VCaP (cell line): ENCODE data around the gene MEX3D.
"Not testable (repeated sequence)": the region's sequence is repeated elsewhere in the genome, so short reads cannot be mapped to it uniquely, and the experiment has no call there.

Experiments
- H3K27ac ChIP-seq: fragments of 450-650 bp; 2 replicates; pipeline ENCODE4 v1.5.1; 2017
- CTCF ChIP-seq: fragments of 450-650 bp; conservative IDR thresholded peaks from 2 replicates; pipeline ENCODE4 v1.5.1; 2017; ENCODE audit warnings: mild to moderate bottlenecking, moderate library complexity

Gene MEX3D

GRCh38 chr19:1549332-1549945 is 18.7 kb downstream of the MEX3D start:
- TF ChIP-seq CTCF, result no peak
- no peak overlapping the region for H3K27ac ChIP-seq

GRCh38 chr19:1540365-1540925 is 27.7 kb downstream of the MEX3D start:
- H3K27ac ChIP-seq, result no peak overlapping the region
- no peak for TF ChIP-seq CTCF

- not testable (repeated sequence) for H3K27ac ChIP-seq
Observed at GRCh38 chr19:1539749-1540148, 28.4 kb downstream of the MEX3D start.

- no peak for TF ChIP-seq CTCF
- H3K27ac ChIP-seq, result no peak overlapping the region
Observed at GRCh38 chr19:1538978-1539377, 29.1 kb downstream of the MEX3D start.

- not testable (repeated sequence) for H3K27ac ChIP-seq
Observed at GRCh38 chr19:1535699-1536098, 32.4 kb downstream of the MEX3D start.

- no peak overlapping the region for H3K27ac ChIP-seq
- TF ChIP-seq CTCF, result no peak
Observed at GRCh38 chr19:1534972-1535371, 33.2 kb downstream of the MEX3D start.

- no peak overlapping the region for H3K27ac ChIP-seq
- no peak for TF ChIP-seq CTCF
Observed at GRCh38 chr19:1533510-1534150, 34.5 kb downstream of the MEX3D start.

GRCh38 chr19:1532003-1532402 is 36.1 kb downstream of the MEX3D start:
- no peak for TF ChIP-seq CTCF
- H3K27ac ChIP-seq, result no peak overlapping the region
